Upper lobe of left lung (tissue), 4 donors: ENCODE measurements around the gene TEN1.

Source experiments
- EP300 ChIP-seq, 4 donors: sonication (generic); formaldehyde crosslinking; IDR thresholded peaks; one replicate each; pipeline ENCODE4 v1.5.1; 2017; ENCODE audit warnings: antibody characterized with exemption in 4 of 4, control low read depth in 2 of 4
- POLR2A ChIP-seq, 4 donors: fragments of 450-650 bp; IDR thresholded peaks; one replicate each; pipeline ENCODE4 v1.5.1; 2016 to 2017; ENCODE audit warnings: antibody characterized with exemption in 4 of 4, mild to moderate bottlenecking in 2 of 4
- POLR2AphosphoS5 ChIP-seq, 2 donors: sonication (generic); formaldehyde crosslinking; IDR thresholded peaks; one replicate each; pipeline ENCODE4 v1.5.1; 2017; ENCODE audit warnings: antibody characterized with exemption in 2 of 2
- TF ChIP-seq, protein P1 (sequence below), 6 experiments: fragments of 450-650 bp in 4 of 6; fragments of 200-600 bp in 2 of 6; sonication (generic) in 2 of 6; IDR thresholded peaks; one replicate each; pipeline ENCODE4 v1.5.1; 2016 to 2019; ENCODE audit warnings: antibody characterized with exemption in 6 of 6

DNA sequence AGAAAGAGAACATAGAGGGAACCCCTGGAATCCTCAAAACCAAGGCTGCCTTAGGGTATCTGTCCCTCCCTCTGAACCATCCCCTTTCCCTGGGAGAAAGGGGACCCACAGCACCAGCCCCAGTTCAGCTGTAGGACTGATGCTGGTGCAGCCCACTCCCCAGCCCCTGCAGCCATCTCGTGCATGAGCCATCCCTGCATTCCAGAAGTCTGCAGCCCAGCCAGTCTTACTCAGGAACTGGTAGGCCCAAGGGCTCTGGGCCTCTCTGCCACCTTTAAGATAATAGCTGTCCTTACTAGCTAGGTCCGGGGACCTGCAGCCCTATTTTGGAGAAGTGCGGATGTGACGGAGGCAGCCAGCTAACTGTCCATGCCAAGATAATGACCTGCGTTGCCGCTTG is 54.1 kb downstream of the TEN1 start:
- no peak for TF ChIP-seq POLR2AphosphoS5 (IDR thresholded peaks at IDR 0.05)
- TF ChIP-seq, protein P1, sequence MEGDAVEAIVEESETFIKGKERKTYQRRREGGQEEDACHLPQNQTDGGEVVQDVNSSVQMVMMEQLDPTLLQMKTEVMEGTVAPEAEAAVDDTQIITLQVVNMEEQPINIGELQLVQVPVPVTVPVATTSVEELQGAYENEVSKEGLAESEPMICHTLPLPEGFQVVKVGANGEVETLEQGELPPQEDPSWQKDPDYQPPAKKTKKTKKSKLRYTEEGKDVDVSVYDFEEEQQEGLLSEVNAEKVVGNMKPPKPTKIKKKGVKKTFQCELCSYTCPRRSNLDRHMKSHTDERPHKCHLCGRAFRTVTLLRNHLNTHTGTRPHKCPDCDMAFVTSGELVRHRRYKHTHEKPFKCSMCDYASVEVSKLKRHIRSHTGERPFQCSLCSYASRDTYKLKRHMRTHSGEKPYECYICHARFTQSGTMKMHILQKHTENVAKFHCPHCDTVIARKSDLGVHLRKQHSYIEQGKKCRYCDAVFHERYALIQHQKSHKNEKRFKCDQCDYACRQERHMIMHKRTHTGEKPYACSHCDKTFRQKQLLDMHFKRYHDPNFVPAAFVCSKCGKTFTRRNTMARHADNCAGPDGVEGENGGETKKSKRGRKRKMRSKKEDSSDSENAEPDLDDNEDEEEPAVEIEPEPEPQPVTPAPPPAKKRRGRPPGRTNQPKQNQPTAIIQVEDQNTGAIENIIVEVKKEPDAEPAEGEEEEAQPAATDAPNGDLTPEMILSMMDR (IDR thresholded peaks at IDR 0.05), result no peak
- no peak for TF ChIP-seq EP300 (IDR thresholded peaks at IDR 0.05)
- TF ChIP-seq POLR2A (IDR thresholded peaks at IDR 0.05), result no peak
